Esophagus muscularis mucosa (tissue), 4 donors: ENCODE measurements around the gene B4GALT3.

Source experiments
- EP300 ChIP-seq: sonication (generic); formaldehyde crosslinking; IDR thresholded peaks from one replicate; pipeline ENCODE4 v1.6.1; 2017; ENCODE audit warnings: antibody characterized with exemption
- POLR2A ChIP-seq: fragments of 450-650 bp; IDR thresholded peaks from one replicate; pipeline ENCODE4 v1.6.1; 2017; ENCODE audit warnings: antibody characterized with exemption, moderate library complexity, mild to moderate bottlenecking, low read depth
- POLR2AphosphoS5 ChIP-seq, 2 donors: sonication (generic); formaldehyde crosslinking; IDR thresholded peaks; one replicate each; pipeline ENCODE4 v1.6.1; 2017; ENCODE audit warnings: antibody characterized with exemption in 2 of 2
- TF ChIP-seq, protein P1 (sequence below), 3 experiments: fragments of 200-600 bp in 2 of 3; fragments of 450-650 bp in 1 of 3; sonication (generic) in 2 of 3; IDR thresholded peaks; one replicate each; pipeline ENCODE4 v1.5.1; 2017 to 2019; ENCODE audit warnings: antibody characterized with exemption in 3 of 3, mild to moderate bottlenecking in 2 of 3, moderate library complexity in 1 of 3

DNA sequence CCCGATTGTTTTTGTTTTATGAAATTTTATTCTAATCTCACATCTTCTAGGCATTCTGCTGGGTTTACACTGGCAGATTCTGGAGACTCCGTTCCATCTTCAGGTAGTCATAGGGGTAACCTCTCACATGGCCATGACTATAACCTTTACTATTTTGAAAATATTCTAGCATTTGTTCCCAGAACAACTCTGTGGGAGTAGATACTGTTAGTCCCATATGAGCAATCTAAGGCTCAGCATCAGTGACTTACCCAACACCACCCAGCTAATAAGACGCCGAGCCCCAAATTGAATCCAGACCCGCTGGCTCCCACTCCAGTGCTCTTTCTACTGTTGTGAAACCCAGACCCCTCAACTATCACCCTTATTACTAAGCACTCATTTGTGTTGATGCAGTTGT is 11.7 kb upstream of the B4GALT3 start:
- TF ChIP-seq, protein P1, sequence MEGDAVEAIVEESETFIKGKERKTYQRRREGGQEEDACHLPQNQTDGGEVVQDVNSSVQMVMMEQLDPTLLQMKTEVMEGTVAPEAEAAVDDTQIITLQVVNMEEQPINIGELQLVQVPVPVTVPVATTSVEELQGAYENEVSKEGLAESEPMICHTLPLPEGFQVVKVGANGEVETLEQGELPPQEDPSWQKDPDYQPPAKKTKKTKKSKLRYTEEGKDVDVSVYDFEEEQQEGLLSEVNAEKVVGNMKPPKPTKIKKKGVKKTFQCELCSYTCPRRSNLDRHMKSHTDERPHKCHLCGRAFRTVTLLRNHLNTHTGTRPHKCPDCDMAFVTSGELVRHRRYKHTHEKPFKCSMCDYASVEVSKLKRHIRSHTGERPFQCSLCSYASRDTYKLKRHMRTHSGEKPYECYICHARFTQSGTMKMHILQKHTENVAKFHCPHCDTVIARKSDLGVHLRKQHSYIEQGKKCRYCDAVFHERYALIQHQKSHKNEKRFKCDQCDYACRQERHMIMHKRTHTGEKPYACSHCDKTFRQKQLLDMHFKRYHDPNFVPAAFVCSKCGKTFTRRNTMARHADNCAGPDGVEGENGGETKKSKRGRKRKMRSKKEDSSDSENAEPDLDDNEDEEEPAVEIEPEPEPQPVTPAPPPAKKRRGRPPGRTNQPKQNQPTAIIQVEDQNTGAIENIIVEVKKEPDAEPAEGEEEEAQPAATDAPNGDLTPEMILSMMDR (IDR thresholded peaks at IDR 0.05), result no peak
- TF ChIP-seq POLR2A (no peak), EP300 (no peak), POLR2AphosphoS5 (IDR thresholded peaks at IDR 0.05) (no peak)
